K562 (cell line): ENCODE measurements around the gene SMIM13. TPM values are rescaled to one million over a fixed set of nuclear protein-coding genes. Genes with fewer than 3 reads are reported as not detected.

Experiments used
- BRF1 ChIP-seq: IDR thresholded peaks from 3 replicates; pipeline ENCODE4 v1.6.1; 2011; ENCODE audit warnings: borderline replicate concordance, mild to moderate bottlenecking; ENCODE audit not compliant: insufficient read length; ENCODE audit errors: extremely low read depth
- MEIS2 ChIP-seq: fragments of 450-650 bp; IDR thresholded peaks from 2 replicates; pipeline ENCODE4 v1.6.1; 2014; ENCODE audit warnings: mild to moderate bottlenecking; ENCODE audit not compliant: partially characterized antibody
- RNF2 ChIP-seq: sonication (generic); IDR thresholded peaks from 2 replicates; pipeline ENCODE4 v1.6.1; 2016
- SMARCC2 ChIP-seq: fragments of 450-650 bp; IDR thresholded peaks from 2 replicates; pipeline ENCODE4 v1.6.1; 2017; ENCODE audit warnings: antibody characterized with exemption, moderate library complexity, mild to moderate bottlenecking, low read depth
- polyA plus RNA-seq, 8 experiments: library from polyadenylated mRNA; depleted of rRNA in 4 of 8; stranded (reverse) in 5 of 8; unstranded in 3 of 8; fragments of >200 nt; fragmentation: Nextera tagmentation in 2 of 8; fragmentation: Illumina TruSeq in 1 of 8; extraction: Ambion mirVana in 2 of 8; extraction: Trizol in 1 of 8; gene quantifications; 2 replicates each; pipeline versions ENCODE4 v1.2.1 to v1.2.3, GENCODE V29; 2011 to 2014; ENCODE audit warnings: inconsistent platforms in 1 of 8, missing spikeins in 1 of 8
- total RNA-seq, 7 experiments: library from RNA; depleted of rRNA in 6 of 7; stranded (reverse); fragments of >200 nt in 6 of 7; fragmentation: Illumina TruSeq in 2 of 7; extraction: Trizol in 2 of 7; gene quantifications; 2 replicates each; pipeline versions ENCODE4 v1.2.1 to v1.2.3, GENCODE V29; 2011 to 2021; ENCODE audit warnings: low replicate concordance in 1 of 7
- TF ChIP-seq, protein P1 (sequence below): fragments of 450-650 bp; IDR thresholded peaks from 2 replicates; pipeline ENCODE4 v1.6.1; 2016; ENCODE audit warnings: mild to moderate bottlenecking, moderate library complexity
- TF ChIP-seq, protein P2 (sequence below), 2 experiments: IDR thresholded peaks in 1 of 2; conservative IDR thresholded peaks in 1 of 2; 2 replicates each; pipeline ENCODE4 v1.6.1; 2016; ENCODE audit warnings: low read depth in 2 of 2, mild to moderate bottlenecking in 1 of 2, missing compliant biosample characterization in 1 of 2, missing genetic modification characterization in 1 of 2, moderate library complexity in 1 of 2
- TF ChIP-seq, protein P3 (sequence below): IDR thresholded peaks from 2 replicates; pipeline ENCODE4 v1.6.1; 2014; ENCODE audit warnings: antibody characterized with exemption
- TF ChIP-seq, protein P4 (sequence below): fragments of 250-450 bp; sonication (Bioruptor Pico); IDR thresholded peaks from 2 replicates; pipeline ENCODE4 v1.5.0; 2021

Gene SMIM13
- total and polyA plus RNA-seq, 9 of the 15 experiments (the other 6 are each of a cell fraction or from before 2014, with no cell fraction given), result 5.5 to 24.8 (median 11.7) TPM

DNA sequence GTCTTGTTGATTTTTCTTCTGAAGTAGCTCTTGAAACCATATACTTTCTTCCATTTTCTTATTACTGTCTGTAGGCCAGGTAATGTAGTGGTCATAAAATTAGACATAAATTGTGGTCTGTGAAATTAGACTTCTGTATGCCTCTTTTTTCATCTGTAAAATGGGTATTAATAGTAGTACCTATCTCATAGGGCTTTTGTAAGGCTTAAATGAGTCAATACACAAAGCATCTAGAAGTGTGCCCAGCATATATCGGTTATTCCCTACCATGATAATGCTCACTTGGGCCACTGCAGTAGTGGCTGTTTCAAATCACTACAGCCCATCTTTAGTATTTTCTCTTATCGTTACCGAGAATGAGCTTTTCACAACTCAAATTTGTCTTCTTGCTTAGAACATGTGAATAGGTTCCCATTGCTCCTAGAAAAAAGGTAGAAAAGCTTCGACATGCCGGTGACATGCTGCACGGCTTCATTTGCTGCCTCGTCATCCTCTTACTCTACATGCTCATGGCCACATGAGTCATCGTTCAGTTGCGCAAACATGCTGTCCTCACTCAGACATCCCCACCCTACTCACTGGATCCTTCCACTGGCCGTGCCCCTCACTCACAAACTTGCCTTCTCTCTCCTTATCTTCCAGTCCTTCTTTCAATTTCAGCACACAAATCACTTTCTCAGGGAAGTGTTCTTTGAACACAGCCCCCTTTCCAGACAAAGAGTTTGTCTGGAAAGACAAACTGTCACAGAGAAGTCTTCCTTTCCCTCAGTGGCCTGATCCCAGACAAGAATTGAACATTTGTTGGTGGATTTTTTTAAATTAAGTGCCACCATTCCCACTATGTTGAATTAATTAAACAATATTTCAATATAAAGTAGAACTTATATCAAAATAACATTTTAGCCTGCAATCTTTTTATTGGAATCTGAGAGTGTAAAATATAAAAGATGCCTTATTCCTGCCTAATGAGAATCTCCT, 50.0 kb downstream of the SMIM13 start (continued):
- TF ChIP-seq, protein P1, sequence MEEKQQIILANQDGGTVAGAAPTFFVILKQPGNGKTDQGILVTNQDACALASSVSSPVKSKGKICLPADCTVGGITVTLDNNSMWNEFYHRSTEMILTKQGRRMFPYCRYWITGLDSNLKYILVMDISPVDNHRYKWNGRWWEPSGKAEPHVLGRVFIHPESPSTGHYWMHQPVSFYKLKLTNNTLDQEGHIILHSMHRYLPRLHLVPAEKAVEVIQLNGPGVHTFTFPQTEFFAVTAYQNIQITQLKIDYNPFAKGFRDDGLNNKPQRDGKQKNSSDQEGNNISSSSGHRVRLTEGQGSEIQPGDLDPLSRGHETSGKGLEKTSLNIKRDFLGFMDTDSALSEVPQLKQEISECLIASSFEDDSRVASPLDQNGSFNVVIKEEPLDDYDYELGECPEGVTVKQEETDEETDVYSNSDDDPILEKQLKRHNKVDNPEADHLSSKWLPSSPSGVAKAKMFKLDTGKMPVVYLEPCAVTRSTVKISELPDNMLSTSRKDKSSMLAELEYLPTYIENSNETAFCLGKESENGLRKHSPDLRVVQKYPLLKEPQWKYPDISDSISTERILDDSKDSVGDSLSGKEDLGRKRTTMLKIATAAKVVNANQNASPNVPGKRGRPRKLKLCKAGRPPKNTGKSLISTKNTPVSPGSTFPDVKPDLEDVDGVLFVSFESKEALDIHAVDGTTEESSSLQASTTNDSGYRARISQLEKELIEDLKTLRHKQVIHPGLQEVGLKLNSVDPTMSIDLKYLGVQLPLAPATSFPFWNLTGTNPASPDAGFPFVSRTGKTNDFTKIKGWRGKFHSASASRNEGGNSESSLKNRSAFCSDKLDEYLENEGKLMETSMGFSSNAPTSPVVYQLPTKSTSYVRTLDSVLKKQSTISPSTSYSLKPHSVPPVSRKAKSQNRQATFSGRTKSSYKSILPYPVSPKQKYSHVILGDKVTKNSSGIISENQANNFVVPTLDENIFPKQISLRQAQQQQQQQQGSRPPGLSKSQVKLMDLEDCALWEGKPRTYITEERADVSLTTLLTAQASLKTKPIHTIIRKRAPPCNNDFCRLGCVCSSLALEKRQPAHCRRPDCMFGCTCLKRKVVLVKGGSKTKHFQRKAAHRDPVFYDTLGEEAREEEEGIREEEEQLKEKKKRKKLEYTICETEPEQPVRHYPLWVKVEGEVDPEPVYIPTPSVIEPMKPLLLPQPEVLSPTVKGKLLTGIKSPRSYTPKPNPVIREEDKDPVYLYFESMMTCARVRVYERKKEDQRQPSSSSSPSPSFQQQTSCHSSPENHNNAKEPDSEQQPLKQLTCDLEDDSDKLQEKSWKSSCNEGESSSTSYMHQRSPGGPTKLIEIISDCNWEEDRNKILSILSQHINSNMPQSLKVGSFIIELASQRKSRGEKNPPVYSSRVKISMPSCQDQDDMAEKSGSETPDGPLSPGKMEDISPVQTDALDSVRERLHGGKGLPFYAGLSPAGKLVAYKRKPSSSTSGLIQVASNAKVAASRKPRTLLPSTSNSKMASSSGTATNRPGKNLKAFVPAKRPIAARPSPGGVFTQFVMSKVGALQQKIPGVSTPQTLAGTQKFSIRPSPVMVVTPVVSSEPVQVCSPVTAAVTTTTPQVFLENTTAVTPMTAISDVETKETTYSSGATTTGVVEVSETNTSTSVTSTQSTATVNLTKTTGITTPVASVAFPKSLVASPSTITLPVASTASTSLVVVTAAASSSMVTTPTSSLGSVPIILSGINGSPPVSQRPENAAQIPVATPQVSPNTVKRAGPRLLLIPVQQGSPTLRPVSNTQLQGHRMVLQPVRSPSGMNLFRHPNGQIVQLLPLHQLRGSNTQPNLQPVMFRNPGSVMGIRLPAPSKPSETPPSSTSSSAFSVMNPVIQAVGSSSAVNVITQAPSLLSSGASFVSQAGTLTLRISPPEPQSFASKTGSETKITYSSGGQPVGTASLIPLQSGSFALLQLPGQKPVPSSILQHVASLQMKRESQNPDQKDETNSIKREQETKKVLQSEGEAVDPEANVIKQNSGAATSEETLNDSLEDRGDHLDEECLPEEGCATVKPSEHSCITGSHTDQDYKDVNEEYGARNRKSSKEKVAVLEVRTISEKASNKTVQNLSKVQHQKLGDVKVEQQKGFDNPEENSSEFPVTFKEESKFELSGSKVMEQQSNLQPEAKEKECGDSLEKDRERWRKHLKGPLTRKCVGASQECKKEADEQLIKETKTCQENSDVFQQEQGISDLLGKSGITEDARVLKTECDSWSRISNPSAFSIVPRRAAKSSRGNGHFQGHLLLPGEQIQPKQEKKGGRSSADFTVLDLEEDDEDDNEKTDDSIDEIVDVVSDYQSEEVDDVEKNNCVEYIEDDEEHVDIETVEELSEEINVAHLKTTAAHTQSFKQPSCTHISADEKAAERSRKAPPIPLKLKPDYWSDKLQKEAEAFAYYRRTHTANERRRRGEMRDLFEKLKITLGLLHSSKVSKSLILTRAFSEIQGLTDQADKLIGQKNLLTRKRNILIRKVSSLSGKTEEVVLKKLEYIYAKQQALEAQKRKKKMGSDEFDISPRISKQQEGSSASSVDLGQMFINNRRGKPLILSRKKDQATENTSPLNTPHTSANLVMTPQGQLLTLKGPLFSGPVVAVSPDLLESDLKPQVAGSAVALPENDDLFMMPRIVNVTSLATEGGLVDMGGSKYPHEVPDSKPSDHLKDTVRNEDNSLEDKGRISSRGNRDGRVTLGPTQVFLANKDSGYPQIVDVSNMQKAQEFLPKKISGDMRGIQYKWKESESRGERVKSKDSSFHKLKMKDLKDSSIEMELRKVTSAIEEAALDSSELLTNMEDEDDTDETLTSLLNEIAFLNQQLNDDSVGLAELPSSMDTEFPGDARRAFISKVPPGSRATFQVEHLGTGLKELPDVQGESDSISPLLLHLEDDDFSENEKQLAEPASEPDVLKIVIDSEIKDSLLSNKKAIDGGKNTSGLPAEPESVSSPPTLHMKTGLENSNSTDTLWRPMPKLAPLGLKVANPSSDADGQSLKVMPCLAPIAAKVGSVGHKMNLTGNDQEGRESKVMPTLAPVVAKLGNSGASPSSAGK, result peak; percentile 99
- peak; percentile 93 for TF ChIP-seq SMARCC2
- TF ChIP-seq, protein P2, sequence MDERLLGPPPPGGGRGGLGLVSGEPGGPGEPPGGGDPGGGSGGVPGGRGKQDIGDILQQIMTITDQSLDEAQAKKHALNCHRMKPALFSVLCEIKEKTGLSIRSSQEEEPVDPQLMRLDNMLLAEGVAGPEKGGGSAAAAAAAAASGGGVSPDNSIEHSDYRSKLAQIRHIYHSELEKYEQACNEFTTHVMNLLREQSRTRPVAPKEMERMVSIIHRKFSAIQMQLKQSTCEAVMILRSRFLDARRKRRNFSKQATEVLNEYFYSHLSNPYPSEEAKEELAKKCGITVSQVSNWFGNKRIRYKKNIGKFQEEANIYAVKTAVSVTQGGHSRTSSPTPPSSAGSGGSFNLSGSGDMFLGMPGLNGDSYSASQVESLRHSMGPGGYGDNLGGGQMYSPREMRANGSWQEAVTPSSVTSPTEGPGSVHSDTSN (CRISPR knock-in tag; IDR thresholded peaks at IDR 0.05; ENCODE audit: low read depth), result no peak
- TF ChIP-seq, protein P2 (tag; conservative IDR thresholded peaks at IDR 0.05; ENCODE audit: low read depth), result peak; percentile 85
- TF ChIP-seq MEIS2, result peak; percentile 84
- TF ChIP-seq, protein P3, sequence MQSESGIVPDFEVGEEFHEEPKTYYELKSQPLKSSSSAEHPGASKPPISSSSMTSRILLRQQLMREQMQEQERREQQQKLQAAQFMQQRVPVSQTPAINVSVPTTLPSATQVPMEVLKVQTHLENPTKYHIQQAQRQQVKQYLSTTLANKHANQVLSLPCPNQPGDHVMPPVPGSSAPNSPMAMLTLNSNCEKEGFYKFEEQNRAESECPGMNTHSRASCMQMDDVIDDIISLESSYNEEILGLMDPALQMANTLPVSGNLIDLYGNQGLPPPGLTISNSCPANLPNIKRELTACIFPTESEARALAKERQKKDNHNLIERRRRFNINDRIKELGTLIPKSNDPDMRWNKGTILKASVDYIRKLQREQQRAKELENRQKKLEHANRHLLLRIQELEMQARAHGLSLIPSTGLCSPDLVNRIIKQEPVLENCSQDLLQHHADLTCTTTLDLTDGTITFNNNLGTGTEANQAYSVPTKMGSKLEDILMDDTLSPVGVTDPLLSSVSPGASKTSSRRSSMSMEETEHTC, result peak; percentile 67
- TF ChIP-seq, protein P4, sequence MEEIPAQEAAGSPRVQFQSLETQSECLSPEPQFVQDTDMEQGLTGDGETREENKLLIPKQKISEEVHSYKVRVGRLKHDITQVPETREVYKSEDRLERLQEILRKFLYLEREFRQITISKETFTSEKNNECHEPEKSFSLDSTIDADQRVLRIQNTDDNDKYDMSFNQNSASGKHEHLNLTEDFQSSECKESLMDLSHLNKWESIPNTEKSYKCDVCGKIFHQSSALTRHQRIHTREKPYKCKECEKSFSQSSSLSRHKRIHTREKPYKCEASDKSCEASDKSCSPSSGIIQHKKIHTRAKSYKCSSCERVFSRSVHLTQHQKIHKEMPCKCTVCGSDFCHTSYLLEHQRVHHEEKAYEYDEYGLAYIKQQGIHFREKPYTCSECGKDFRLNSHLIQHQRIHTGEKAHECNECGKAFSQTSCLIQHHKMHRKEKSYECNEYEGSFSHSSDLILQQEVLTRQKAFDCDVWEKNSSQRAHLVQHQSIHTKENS (CRISPR knock-in tag), result no peak
- peak; percentile 91 for TF ChIP-seq RNF2
- TF ChIP-seq BRF1, result no peak
